Neuronal stem cell (in vitro differentiated cells): Measurements from ENCODE around the gene CDA. TPM values are rescaled to one million over a fixed set of nuclear protein-coding genes. Genes with fewer than 3 reads are reported as not detected.
A peak's percentile ranks its signal among the peaks of the same experiment; 100 is the strongest.

Experiments
- DNase-seq: peaks from one replicate; pipeline ENCODE4 v3.0.0-alpha.2; 2013; ENCODE audit warnings: low spot score
- H2AFZ ChIP-seq: one replicate; pipeline ENCODE4 v1.6.1; 2013; ENCODE audit warnings: mild to moderate bottlenecking, low read length, inconsistent platforms
- H2AK5ac ChIP-seq: 2 replicates; pipeline ENCODE4 v1.6.1; 2013; ENCODE audit warnings: low read depth, mild to moderate bottlenecking, inconsistent platforms, low read length, moderate library complexity, mixed read lengths
- H2BK120ac ChIP-seq: 2 replicates; pipeline ENCODE4 v1.6.1; 2013; ENCODE audit warnings: low read depth, mild to moderate bottlenecking, inconsistent platforms, low read length, moderate library complexity, mixed read lengths
- H2BK12ac ChIP-seq: one replicate; pipeline ENCODE4 v1.6.1; 2013; ENCODE audit warnings: low read length, inconsistent platforms
- H2BK15ac ChIP-seq: 2 replicates; pipeline ENCODE4 v1.6.1; 2013; ENCODE audit warnings: mild to moderate bottlenecking, low read length, inconsistent platforms, mixed read lengths
- H2BK5ac ChIP-seq: one replicate; pipeline ENCODE4 v1.6.1; 2013; ENCODE audit warnings: inconsistent platforms, mild to moderate bottlenecking, low read length, moderate library complexity
- H3K14ac ChIP-seq: one replicate; pipeline ENCODE4 v1.6.1; 2013; ENCODE audit warnings: low read length, inconsistent platforms
- H3K18ac ChIP-seq: 2 replicates; pipeline ENCODE4 v1.6.1; 2013; ENCODE audit warnings: low read length, inconsistent platforms
- H3K23ac ChIP-seq: 2 replicates; pipeline ENCODE4 v1.6.1; 2013; ENCODE audit warnings: low read depth, mild to moderate bottlenecking, mixed read lengths, low read length, inconsistent platforms; ENCODE audit not compliant: poor library complexity
- H3K27ac ChIP-seq: replicated peaks from 3 replicates; pipeline ENCODE4 v1.5.1; 2013; ENCODE audit warnings: low read length, inconsistent platforms
- H3K27me3 ChIP-seq, 3 experiments: 2 replicates each; pipeline ENCODE4 v1.6.1; 2013; ENCODE audit warnings: low read length in 3 of 3, mild to moderate bottlenecking in 2 of 3, inconsistent platforms in 1 of 3, low read depth in 1 of 3, mixed read lengths in 1 of 3, moderate library complexity in 1 of 3; ENCODE audit not compliant: control insufficient read depth in 3 of 3, insufficient read depth in 3 of 3
- H3K36me3 ChIP-seq, 2 donors: replicated peaks in 1 of 2; 2 replicates each; pipeline ENCODE4 v1.6.1; 2013; ENCODE audit warnings: low read length in 2 of 2; ENCODE audit not compliant: control insufficient read depth in 2 of 2, insufficient read depth in 2 of 2
- H3K4ac ChIP-seq: 2 replicates; pipeline ENCODE4 v1.6.1; 2013; ENCODE audit warnings: inconsistent platforms, mild to moderate bottlenecking, low read length, moderate library complexity
- H3K4me1 ChIP-seq, 2 donors: 1 replicate in 1 of 2; 2 replicates in 1 of 2; pipeline ENCODE4 v1.6.1; 2013; ENCODE audit warnings: low read length in 2 of 2, low read depth in 1 of 2; ENCODE audit not compliant: control insufficient read depth in 2 of 2, insufficient read depth in 1 of 2
- H3K4me2 ChIP-seq: one replicate; pipeline ENCODE4 v1.6.1; 2013; ENCODE audit warnings: mild to moderate bottlenecking, low read length, inconsistent platforms; ENCODE audit not compliant: insufficient read depth, poor library complexity, severe bottlenecking
- H3K4me3 ChIP-seq, 2 donors: 2 replicates each; pipeline ENCODE4 v1.5.1; 2013; ENCODE audit warnings: low read length in 2 of 2, mild to moderate bottlenecking in 2 of 2, inconsistent platforms in 1 of 2, moderate library complexity in 1 of 2
- H3K79me1 ChIP-seq: one replicate; pipeline ENCODE4 v1.6.1; 2013; ENCODE audit warnings: low read depth, mild to moderate bottlenecking, inconsistent platforms, low read length, moderate library complexity
- H3K9ac ChIP-seq: one replicate; pipeline ENCODE4 v1.6.1; 2013; ENCODE audit warnings: mild to moderate bottlenecking, low read depth, low read length, inconsistent platforms; ENCODE audit not compliant: poor library complexity
- H3K9me3 ChIP-seq, 2 donors: replicated peaks in 1 of 2; 2 replicates each; pipeline versions ENCODE3 to v1.6.1; 2013; ENCODE audit warnings: low read length in 2 of 2, mild to moderate bottlenecking in 2 of 2, inconsistent platforms in 1 of 2, low read depth in 1 of 2, mixed read lengths in 1 of 2, moderate library complexity in 1 of 2; ENCODE audit not compliant: control insufficient read depth in 2 of 2, insufficient read depth in 1 of 2
- H4K8ac ChIP-seq: one replicate; pipeline ENCODE4 v1.6.1; 2013; ENCODE audit warnings: low read depth, mild to moderate bottlenecking, inconsistent platforms, low read length, moderate library complexity
- H4K91ac ChIP-seq: one replicate; pipeline ENCODE4 v1.6.1; 2013; ENCODE audit warnings: low read length, low read depth, mild to moderate bottlenecking, inconsistent platforms; ENCODE audit not compliant: poor library complexity
- WGBS, 2 donors: extraction: QIAGEN DNeasy Blood & Tissue Kit; methylation state at CpG; one replicate each; pipeline ENCODE4 v1.1.7; 2013; ENCODE audit warnings: missing lambda C conversion rate in 2 of 2, mixed read lengths in 1 of 2; ENCODE audit not compliant: insufficient read length in 2 of 2, insufficient replicate concordance in 1 of 2; ENCODE audit errors: extremely low coverage in 2 of 2; 5-methylcytosine and 5-hydroxymethylcytosine counted together
- polyA plus RNA-seq, 2 experiments: library from polyadenylated mRNA; stranded (reverse); fragments of 200-250 nt; gene quantifications; one replicate each; pipeline ENCODE4 v1.2.3, GENCODE V29; 2013

CDA gene
- polyA plus RNA-seq (2013, experiment 1 of 2) = 0.29 TPM
- 0.36 TPM for polyA plus RNA-seq (2013, experiment 2 of 2)

DNA sequence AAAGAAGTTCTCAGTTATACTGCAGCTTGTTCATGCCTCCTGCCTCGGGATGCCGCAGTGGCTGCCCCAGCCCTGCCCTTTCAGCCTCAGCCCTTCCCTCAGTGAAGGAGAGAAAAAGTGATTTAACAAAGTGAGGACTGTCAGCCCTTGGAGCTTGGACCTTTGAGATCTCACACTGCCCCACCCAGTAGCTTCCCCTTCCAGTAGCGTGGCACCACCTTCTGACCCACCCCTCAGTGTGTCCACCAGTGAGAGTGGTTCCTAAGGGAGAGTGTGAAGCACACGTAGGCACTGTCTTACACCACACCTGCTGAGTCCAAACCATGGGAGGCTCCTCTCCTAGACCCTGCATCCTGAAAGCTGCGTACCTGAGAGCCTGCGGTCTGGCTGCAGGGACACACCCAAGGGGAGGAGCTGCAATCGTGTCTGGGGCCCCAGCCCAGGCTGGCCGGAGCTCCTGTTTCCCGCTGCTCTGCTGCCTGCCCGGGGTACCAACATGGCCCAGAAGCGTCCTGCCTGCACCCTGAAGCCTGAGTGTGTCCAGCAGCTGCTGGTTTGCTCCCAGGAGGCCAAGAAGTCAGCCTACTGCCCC lies at the start of gene CDA:
TSS of gene CDA (plus strand) at position 464 of the 592 bp plus-strand sequence. CDS start at position 497, 33 bp downstream.
- H3K27me3 ChIP-seq = peaks cover 0 to 38% (median 0%) of the 10 kb centered on the region in 3 experiments
- H3K18ac ChIP-seq = peak within 1 kb of the TSS; percentile 89
- peak within 1 kb of the TSS; percentile 63 for H2BK120ac ChIP-seq
- H2BK15ac ChIP-seq = peak within 1 kb of the TSS; percentile 69
- H2AK5ac ChIP-seq = peak within 1 kb of the TSS; percentile 85
- H3K9me3 ChIP-seq = no peaks in the 10 kb centered on the region
- WGBS, 2 donors = no CpG with 5 or more reads among the region's 11 CpGs
- no peak for DNase-seq
- peak within 1 kb of the TSS; percentile 88 for H2BK5ac ChIP-seq
- H3K14ac ChIP-seq = peak within 1 kb of the TSS; percentile 1
- H3K9ac ChIP-seq = no peak within 1 kb of the TSS
- H3K23ac ChIP-seq = peak within 1 kb of the TSS; percentile 83
- H3K4me2 ChIP-seq = no peak within 1 kb of the TSS
- H3K4me1 ChIP-seq = peaks cover 0 to 10% of the 10 kb centered on the region in 2 donors
- no peak within 1 kb of the TSS for H4K91ac ChIP-seq
- H2BK12ac ChIP-seq = no peak within 1 kb of the TSS
- no peak within 1 kb of the TSS for H2AFZ ChIP-seq
- H3K79me1 ChIP-seq = no peaks in the 10 kb centered on the region
- no peak within 1 kb of the TSS for H3K4ac ChIP-seq
- peak within 1 kb of the TSS; percentile 56 for H4K8ac ChIP-seq
- H3K27ac ChIP-seq = no peak within 1 kb of the TSS
- no peak within 1 kb of the TSS for H3K4me3 ChIP-seq
- H3K36me3 ChIP-seq = no peaks in the 10 kb centered on the region

DNA sequence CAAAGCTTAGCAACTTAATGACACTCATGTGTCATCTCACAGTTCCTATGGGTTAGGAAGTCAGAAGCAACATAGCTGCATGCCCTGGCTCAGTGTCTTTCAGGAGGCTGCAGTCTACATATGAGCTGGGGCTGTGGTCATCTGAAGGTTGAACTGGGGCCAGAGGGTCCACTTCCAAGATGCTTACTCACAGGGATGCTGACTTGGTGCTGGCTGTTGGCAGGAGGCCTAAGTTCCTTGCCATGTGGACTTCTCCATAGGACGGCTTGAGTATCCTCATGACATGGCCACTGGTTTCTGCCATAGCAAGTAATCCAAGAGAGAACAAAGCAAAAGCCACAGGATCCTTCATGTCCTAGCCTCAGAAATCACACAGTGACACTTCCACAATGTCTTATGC lies 48.6 kb upstream of the CDA start:
- Histone ChIP-seq H3K4me3 (no peak overlapping the region), H2BK120ac (no peak overlapping the region), H2BK12ac (no peak overlapping the region), H3K79me1 (no peaks in the 10 kb centered on the region), H2AFZ (no peak overlapping the region), H3K18ac (no peak overlapping the region), H4K8ac (no peak overlapping the region), H3K27ac (no peak overlapping the region), H3K9ac (no peak overlapping the region), H2BK15ac (no peak overlapping the region), H3K9me3 (no peaks in the 10 kb centered on the region), H3K27me3 (peaks cover 0 to 63% (median 4%) of the 10 kb centered on the region in 3 experiments), H3K4me2 (no peak overlapping the region), H2AK5ac (no peak overlapping the region), H4K91ac (no peak overlapping the region), H3K36me3 (no peaks in the 10 kb centered on the region), H3K14ac (no peak overlapping the region), H2BK5ac (no peak overlapping the region), H3K4ac (no peak overlapping the region), H3K23ac (no peak overlapping the region), H3K4me1 (no peaks in the 10 kb centered on the region)
- WGBS, 2 donors = no CpG with 5 or more reads among the region's 1 CpG
- no peak for DNase-seq

DNA sequence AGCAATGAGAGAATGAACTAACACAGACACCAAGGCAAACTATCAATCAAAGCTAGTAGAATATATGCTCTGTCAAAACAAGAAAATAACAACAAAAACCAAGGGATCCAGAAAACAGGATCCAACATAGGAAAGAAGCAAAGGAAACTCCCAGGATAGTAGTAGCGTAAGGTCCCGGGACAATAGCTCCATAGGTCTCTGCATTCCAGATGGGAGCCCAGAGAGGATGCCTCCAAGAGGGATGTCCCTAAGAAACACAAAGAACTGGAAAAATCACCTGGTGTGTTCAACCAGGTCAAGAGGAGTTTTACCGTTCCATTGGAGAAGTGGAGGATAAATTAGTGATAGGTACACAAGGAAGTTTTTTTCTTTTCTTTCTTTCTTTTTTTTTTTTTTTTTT lies 42.3 kb upstream of the CDA start:
- Histone ChIP-seq H3K14ac (no peak overlapping the region), H3K36me3 (no peaks in the 10 kb centered on the region), H4K91ac (no peak overlapping the region), H3K4me2 (no peak overlapping the region), H3K79me1 (no peaks in the 10 kb centered on the region), H3K4me3 (no peak overlapping the region), H3K23ac (no peak overlapping the region), H3K27ac (no peak overlapping the region), H2AFZ (no peak overlapping the region), H2BK15ac (no peak overlapping the region), H3K9ac (no peak overlapping the region), H3K18ac (no peak overlapping the region), H3K4ac (no peak overlapping the region), H2BK12ac (no peak overlapping the region), H3K27me3 (peaks cover 0 to 45% (median 10%) of the 10 kb centered on the region in 3 experiments), H2BK120ac (no peak overlapping the region), H3K9me3 (no peaks in the 10 kb centered on the region), H2BK5ac (no peak overlapping the region), H3K4me1 (peaks cover 0 to 5% of the 10 kb centered on the region in 2 donors), H4K8ac (no peak overlapping the region), H2AK5ac (no peak overlapping the region)
- no peak for DNase-seq
- no CpG with 5 or more reads among the region's 3 CpGs for WGBS, 2 donors

DNA sequence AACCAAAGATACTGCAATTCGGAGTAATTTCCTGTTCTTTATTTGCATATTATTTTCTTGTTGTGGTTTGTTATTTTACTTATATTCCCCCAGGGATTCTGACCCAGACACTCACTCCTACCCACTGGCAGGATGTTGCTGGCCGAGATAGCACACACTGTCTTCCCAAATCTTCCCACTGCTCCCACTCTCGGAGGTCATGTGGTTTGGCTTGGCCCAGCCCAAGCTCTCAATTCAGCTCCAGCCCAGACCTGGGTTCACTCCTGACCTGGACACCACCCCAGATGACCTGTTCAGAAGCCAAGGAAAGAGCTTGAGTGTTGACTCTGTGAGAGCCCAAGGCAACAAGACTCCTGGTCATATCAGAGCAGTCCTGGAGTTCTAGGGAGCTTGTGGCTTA lies 37.7 kb upstream of the CDA start:
- H3K4me2 ChIP-seq = no peak overlapping the region
- no peak overlapping the region for H3K4ac ChIP-seq
- H3K9me3 ChIP-seq = no peaks in the 10 kb centered on the region
- H3K18ac ChIP-seq = no peak overlapping the region
- no peak overlapping the region for H2BK5ac ChIP-seq
- H3K14ac ChIP-seq = no peak overlapping the region
- H3K4me1 ChIP-seq = peaks cover 0 to 9% of the 10 kb centered on the region in 2 donors
- DNase-seq = no peak
- no peak overlapping the region for H2AFZ ChIP-seq
- no peaks in the 10 kb centered on the region for H3K36me3 ChIP-seq
- H2AK5ac ChIP-seq = peak overlapping the region; percentile 5
- H4K8ac ChIP-seq = no peak overlapping the region
- H3K79me1 ChIP-seq = no peaks in the 10 kb centered on the region
- no peak overlapping the region for H3K27ac ChIP-seq
- no peak overlapping the region for H2BK120ac ChIP-seq
- H2BK12ac ChIP-seq = no peak overlapping the region
- H3K23ac ChIP-seq = no peak overlapping the region
- no CpG with 5 or more reads among the region's 3 CpGs for WGBS, 2 donors
- H3K27me3 ChIP-seq = peaks cover 19 to 69% (median 47%) of the 10 kb centered on the region in 3 experiments
- no peak overlapping the region for H3K9ac ChIP-seq
- H2BK15ac ChIP-seq = peak overlapping the region; percentile 23
- H3K4me3 ChIP-seq = no peak overlapping the region
- H4K91ac ChIP-seq = no peak overlapping the region
